ENCODE data around the gene ORC3. TPM values are rescaled to one million over a fixed set of nuclear protein-coding genes. Genes with fewer than 3 reads are reported as not detected.
A peak's percentile ranks its signal among the peaks of the same experiment; 100 is the strongest.
"Not testable (repeated sequence)": the region's sequence is repeated elsewhere in the genome, so short reads cannot be mapped to it uniquely, and the experiment has no call there.

The ORC3 gene
- total RNA-seq, 1 experiment from 2014 or later: 54.5 TPM

GRCh38 chr6:87683890-87684289 lies 94.0 kb downstream of the ORC3 start:
- no peaks in the 10 kb centered on the region for H3K27me3 ChIP-seq (ENCODE audit: control insufficient read depth, insufficient read depth, low read length)
- H3K4me3 ChIP-seq (ENCODE audit: insufficient read depth, low read depth, low read length): no peak overlapping the region
- H3K36me3 ChIP-seq (replicated peaks; ENCODE audit: control insufficient read depth, insufficient read depth, low read length): peaks cover 1% of the 10 kb centered on the region
- no peak for DNase-seq

- Histone ChIP-seq H3K4me3 (ENCODE audit: insufficient read depth, low read depth, low read length) (no peak overlapping the region), H3K36me3 (replicated peaks; ENCODE audit: control insufficient read depth, insufficient read depth, low read length) (no peaks in the 10 kb centered on the region), H3K27me3 (ENCODE audit: control insufficient read depth, insufficient read depth, low read length) (no peaks in the 10 kb centered on the region)
- DNase-seq: no peak
Observed at GRCh38 chr6:87684895-87685654, 95.1 kb downstream of the ORC3 start.

GRCh38 chr6:87686636-87687205 lies 96.8 kb downstream of the ORC3 start:
- H3K36me3 ChIP-seq (replicated peaks; ENCODE audit: control insufficient read depth, insufficient read depth, low read length); DNase-seq; H3K4me3 ChIP-seq (ENCODE audit: insufficient read depth, low read depth, low read length); H3K27me3 ChIP-seq (ENCODE audit: control insufficient read depth, insufficient read depth, low read length): not testable (repeated sequence)

DNA sequence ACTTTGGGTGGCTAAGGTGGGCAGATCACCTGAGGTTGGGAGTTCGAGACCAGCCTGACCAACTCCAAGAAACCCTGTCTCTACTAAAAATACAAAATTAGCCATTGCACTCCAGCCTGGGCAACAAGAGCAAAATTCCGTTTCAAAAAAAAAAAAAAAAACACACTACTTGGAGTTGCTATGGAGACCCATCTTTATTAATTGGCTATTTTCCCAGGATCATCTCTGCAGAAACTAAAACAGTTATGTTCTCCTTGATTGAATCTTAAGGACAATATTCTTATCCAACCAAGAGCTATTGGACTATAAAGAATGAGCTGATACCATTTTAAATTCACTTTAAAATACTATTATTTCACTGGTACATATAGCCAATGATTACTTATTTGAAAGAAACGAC lies 97.4 kb downstream of the ORC3 start:
- Histone ChIP-seq H3K36me3 (replicated peaks; ENCODE audit: control insufficient read depth, insufficient read depth, low read length) (no peaks in the 10 kb centered on the region), H3K27me3 (ENCODE audit: control insufficient read depth, insufficient read depth, low read length) (no peaks in the 10 kb centered on the region), H3K4me3 (ENCODE audit: insufficient read depth, low read depth, low read length) (no peak overlapping the region)
- no peak for DNase-seq

GRCh38 chr6:87687893-87688292 lies 98.0 kb downstream of the ORC3 start:
- H3K27me3 ChIP-seq (ENCODE audit: control insufficient read depth, insufficient read depth, low read length); DNase-seq; H3K36me3 ChIP-seq (replicated peaks; ENCODE audit: control insufficient read depth, insufficient read depth, low read length); H3K4me3 ChIP-seq (ENCODE audit: insufficient read depth, low read depth, low read length): not testable (repeated sequence)

GRCh38 chr6:87690441-87690840 lies 100.5 kb downstream of the ORC3 start:
- H3K27me3 ChIP-seq (ENCODE audit: control insufficient read depth, insufficient read depth, low read length): no peaks in the 10 kb centered on the region
- no peak overlapping the region for H3K4me3 ChIP-seq (ENCODE audit: insufficient read depth, low read depth, low read length)
- no peak for DNase-seq
- no peaks in the 10 kb centered on the region for H3K36me3 ChIP-seq (replicated peaks; ENCODE audit: control insufficient read depth, insufficient read depth, low read length)

- H3K36me3 ChIP-seq (replicated peaks; ENCODE audit: control insufficient read depth, insufficient read depth, low read length): no peaks in the 10 kb centered on the region
- no peak overlapping the region for H3K4me3 ChIP-seq (ENCODE audit: insufficient read depth, low read depth, low read length)
- no peaks in the 10 kb centered on the region for H3K27me3 ChIP-seq (ENCODE audit: control insufficient read depth, insufficient read depth, low read length)
- DNase-seq: no peak
Observed at GRCh38 chr6:87692086-87692485, 102.2 kb downstream of the ORC3 start.

- DNase-seq; H3K4me3 ChIP-seq (ENCODE audit: insufficient read depth, low read depth, low read length); H3K36me3 ChIP-seq (replicated peaks; ENCODE audit: control insufficient read depth, insufficient read depth, low read length); H3K27me3 ChIP-seq (ENCODE audit: control insufficient read depth, insufficient read depth, low read length): not testable (repeated sequence)
Observed at GRCh38 chr6:87696817-87697216, 106.9 kb downstream of the ORC3 start.

- no peak for DNase-seq
Observed at GRCh38 chr6:87697581-87698546, 107.9 kb downstream of the ORC3 start.

DNA sequence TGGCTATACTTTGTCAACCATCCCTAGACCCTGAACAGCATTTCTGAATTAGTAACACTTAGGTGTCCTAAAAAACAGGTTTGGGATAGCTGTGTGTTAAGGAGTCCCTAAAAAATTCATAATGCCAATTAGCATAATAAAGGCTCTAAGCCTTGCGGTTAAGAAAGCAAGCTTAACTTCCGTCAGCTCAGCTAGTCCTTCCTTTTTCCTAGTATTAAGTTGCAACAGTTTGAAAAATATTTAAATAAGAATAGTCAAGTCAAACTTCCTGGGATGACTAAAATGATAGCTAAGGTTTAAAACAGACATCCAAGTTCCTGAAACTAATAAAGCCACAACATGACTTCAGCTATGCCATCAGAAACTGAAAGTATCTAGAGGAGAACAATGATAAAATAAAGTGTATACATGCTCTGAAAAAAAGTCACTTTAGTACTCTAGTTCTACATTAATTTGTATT lies 108.6 kb downstream of the ORC3 start:
- no peaks in the 10 kb centered on the region for H3K27me3 ChIP-seq (ENCODE audit: control insufficient read depth, insufficient read depth, low read length)
- peak overlapping the region; percentile 97 for H3K4me3 ChIP-seq (ENCODE audit: insufficient read depth, low read depth, low read length)
- H3K36me3 ChIP-seq (replicated peaks; ENCODE audit: control insufficient read depth, insufficient read depth, low read length): no peaks in the 10 kb centered on the region; the same call in 1 of the 2 replicates
- DNase-seq: no peak

More at GRCh38 chr6:87697581-87698546, 107.9 kb downstream of the ORC3 start:
- no peaks in the 10 kb centered on the region for H3K27me3 ChIP-seq (ENCODE audit: control insufficient read depth, insufficient read depth, low read length)
- H3K36me3 ChIP-seq (replicated peaks; ENCODE audit: control insufficient read depth, insufficient read depth, low read length): no peaks in the 10 kb centered on the region; the same call in 1 of the 2 replicates
- H3K4me3 ChIP-seq (ENCODE audit: insufficient read depth, low read depth, low read length): no peak overlapping the region

DNA sequence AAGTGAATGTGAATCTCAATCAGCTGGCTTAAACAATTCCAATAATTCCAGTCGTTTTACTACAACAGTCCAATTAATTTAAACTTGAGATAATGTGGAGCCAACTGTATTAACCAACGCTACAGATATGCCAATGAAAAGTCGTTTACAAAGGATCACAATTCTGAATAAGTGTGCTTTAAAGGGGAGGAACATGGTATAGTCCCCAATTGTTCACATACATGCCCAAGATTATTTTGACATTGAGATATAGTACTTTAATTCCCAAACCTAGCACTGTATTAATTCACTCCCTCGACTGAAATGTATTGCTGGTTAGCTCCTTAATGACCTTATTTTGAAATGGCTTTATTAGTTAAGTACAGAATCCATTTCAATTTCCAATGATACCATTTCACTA lies 109.6 kb downstream of the ORC3 start:
- Histone ChIP-seq H3K36me3 (replicated peaks; ENCODE audit: control insufficient read depth, insufficient read depth, low read length) (no peaks in the 10 kb centered on the region; the same call in 1 of the 2 replicates), H3K4me3 (ENCODE audit: insufficient read depth, low read depth, low read length) (peak overlapping the region; percentile 97), H3K27me3 (ENCODE audit: control insufficient read depth, insufficient read depth, low read length) (no peaks in the 10 kb centered on the region)
- no peak for DNase-seq

DNA sequence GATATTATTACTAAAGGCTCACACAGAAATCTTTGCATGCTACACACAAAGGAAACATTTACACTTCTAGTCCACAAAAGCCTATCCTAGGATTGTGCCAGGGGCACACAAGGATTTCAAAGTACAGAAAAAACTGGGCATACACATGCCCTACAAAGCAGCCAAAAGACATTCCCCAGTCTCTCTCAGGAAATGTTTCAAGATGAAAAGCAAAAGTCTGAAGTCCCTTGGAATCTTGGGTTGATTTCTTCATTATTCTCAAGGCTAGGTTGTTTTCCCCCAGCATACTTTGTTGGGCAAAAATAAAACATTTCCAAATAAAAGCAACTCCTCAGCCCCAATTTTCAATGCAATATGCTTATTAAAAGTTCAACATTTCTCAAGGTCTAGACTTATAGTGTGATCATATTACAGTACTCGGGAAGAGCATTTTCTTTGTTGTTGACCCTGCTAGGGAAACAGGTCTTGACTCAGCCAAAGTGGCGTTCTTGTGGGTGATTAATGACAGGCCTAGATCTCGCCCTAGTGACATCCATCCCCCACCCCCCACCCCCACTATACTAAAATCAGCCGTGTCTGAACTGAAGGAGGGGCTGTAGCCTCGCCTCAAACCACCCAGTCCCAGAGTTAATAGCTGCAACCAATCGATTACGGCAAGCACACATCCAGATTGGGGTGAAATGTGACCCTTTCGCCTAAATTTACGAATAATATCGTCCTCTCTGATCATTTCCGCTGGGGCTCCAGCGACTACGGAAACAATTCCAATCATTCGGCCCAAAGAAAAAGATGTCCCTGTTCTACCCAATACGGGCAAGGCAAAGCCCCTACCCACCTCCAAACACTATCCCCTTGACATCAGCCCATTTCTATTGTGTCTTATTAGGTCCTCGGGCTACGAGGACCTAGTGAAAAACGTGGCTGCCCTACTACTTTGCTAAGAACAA lies 110.7 kb downstream of the ORC3 start:
- DNase-seq: peak; percentile 64
- H3K27me3 ChIP-seq (ENCODE audit: control insufficient read depth, insufficient read depth, low read length): no peaks in the 10 kb centered on the region
- H3K4me3 ChIP-seq (ENCODE audit: insufficient read depth, low read depth, low read length): peak overlapping the region; percentile 97
- H3K36me3 ChIP-seq (replicated peaks; ENCODE audit: control insufficient read depth, insufficient read depth, low read length): no peaks in the 10 kb centered on the region; the same call in 1 of the 2 replicates

GRCh38 chr6:87701344-87701675 lies 111.4 kb downstream of the ORC3 start:
- peak overlapping the region; percentile 97 for H3K4me3 ChIP-seq (ENCODE audit: insufficient read depth, low read depth, low read length)
- no peaks in the 10 kb centered on the region; the same call in 1 of the 2 replicates for H3K36me3 ChIP-seq (replicated peaks; ENCODE audit: control insufficient read depth, insufficient read depth, low read length)
- peak; percentile 72 for DNase-seq

More at GRCh38 chr6:87701344-87701675, 111.4 kb downstream of the ORC3 start:
- H3K27me3 ChIP-seq (ENCODE audit: control insufficient read depth, insufficient read depth, low read length): no peaks in the 10 kb centered on the region
